GM23338 (cell line): ENCODE measurements around the gene AEN. TPM values are rescaled to one million over a fixed set of nuclear protein-coding genes. Genes with fewer than 3 reads are reported as not detected.

ENCODE experiments used
- ATAC-seq: fragments of 200-7000 bp; cut with Tn5 transposase; 3 replicates; pipeline ENCODE4 v1.9.1; 2020
- DNase-seq: peaks from one replicate; pipeline ENCODE4 v3.0.0-alpha.2; 2015; ENCODE audit warnings: low spot score
- H2AFZ ChIP-seq: fragments of 200-600 bp; sonication (generic); 2 replicates; pipeline ENCODE4 v1.8.0; 2016; ENCODE audit warnings: antibody characterized with exemption, mild to moderate bottlenecking, moderate library complexity
- H3F3A ChIP-seq: fragments of 200-600 bp; sonication (generic); replicated peaks from 2 replicates; pipeline ENCODE4 v1.8.0; 2017; ENCODE audit warnings: antibody characterized with exemption, mixed run types, low read depth
- H3K27ac ChIP-seq: fragments of 200-600 bp; sonication (generic); 2 replicates; pipeline ENCODE4 v1.6.1; 2016; ENCODE audit warnings: low read depth
- H3K27me3 ChIP-seq: fragments of 200-600 bp; sonication (generic); 2 replicates; pipeline ENCODE4 v1.8.0; 2016; ENCODE audit warnings: mild to moderate bottlenecking, mixed run types, moderate library complexity; ENCODE audit not compliant: insufficient read depth
- H3K36me3 ChIP-seq: fragments of 200-600 bp; sonication (generic); 2 replicates; pipeline ENCODE4 v1.8.0; 2016; ENCODE audit warnings: mild to moderate bottlenecking; ENCODE audit not compliant: insufficient read depth
- H3K4me1 ChIP-seq: fragments of 200-600 bp; sonication (generic); 2 replicates; pipeline ENCODE4 v1.8.0; 2016; ENCODE audit warnings: mild to moderate bottlenecking, moderate library complexity; ENCODE audit not compliant: insufficient read depth
- H3K4me2 ChIP-seq: fragments of 200-600 bp; sonication (generic); 2 replicates; pipeline ENCODE4 v1.7.1; 2017; ENCODE audit warnings: mixed run types
- H3K4me3 ChIP-seq: fragments of 200-600 bp; sonication (generic); 2 replicates; pipeline ENCODE4 v1.6.1; 2016; ENCODE audit warnings: mixed run types
- H3K79me2 ChIP-seq: fragments of 200-600 bp; sonication (generic); replicated peaks from 2 replicates; pipeline ENCODE4 v1.8.0; 2017; ENCODE audit warnings: mild to moderate bottlenecking; ENCODE audit not compliant: insufficient read depth
- H3K9me2 ChIP-seq: fragments of 200-600 bp; sonication (generic); 2 replicates; pipeline ENCODE4 v1.8.0; 2017; ENCODE audit not compliant: insufficient read depth
- H4K20me1 ChIP-seq: fragments of 200-600 bp; sonication (generic); replicated peaks from 2 replicates; pipeline ENCODE4 v1.8.0; 2017; ENCODE audit warnings: mild to moderate bottlenecking; ENCODE audit not compliant: insufficient read depth
- H3K27ac Mint-ChIP-seq: 2 replicates; pipeline ENCODE4 v1.8.0; 2020; ENCODE audit warnings: inconsistent platforms, mild to moderate bottlenecking, moderate library complexity, mixed read lengths
- H3K27me3 Mint-ChIP-seq: 3 replicates; pipeline ENCODE4 v1.8.0; 2022; ENCODE audit warnings: low read depth, mild to moderate bottlenecking, moderate library complexity, mixed read lengths, inconsistent platforms; ENCODE audit not compliant: insufficient read depth, poor library complexity
- H3K36me3 Mint-ChIP-seq: 3 replicates; pipeline ENCODE4 v1.8.0; 2021; ENCODE audit warnings: low read depth, mild to moderate bottlenecking, inconsistent platforms, moderate library complexity, mixed read lengths
- H3K4me1 Mint-ChIP-seq: 3 replicates; pipeline ENCODE4 v1.8.0; 2020; ENCODE audit warnings: mild to moderate bottlenecking, inconsistent platforms, mixed read lengths
- H3K4me3 Mint-ChIP-seq: 3 replicates; pipeline ENCODE4 v1.8.0; 2021; ENCODE audit warnings: moderate library complexity, mild to moderate bottlenecking, inconsistent platforms, mixed read lengths
- H3K9me3 Mint-ChIP-seq: 3 replicates; pipeline ENCODE4 v1.8.0; 2020; ENCODE audit warnings: moderate library complexity, mild to moderate bottlenecking, inconsistent platforms, mixed read lengths
- CREB1 ChIP-seq: fragments of 250-450 bp; sonication (Bioruptor Pico); IDR thresholded peaks from 2 replicates; pipeline ENCODE4 v1.5.0; 2020; ENCODE audit warnings: low read depth, mild to moderate bottlenecking, moderate library complexity
- CTCF ChIP-seq, 2 experiments: fragments of 200-600 bp in 1 of 2; sonication (generic) in 1 of 2; conservative IDR thresholded peaks; 2 replicates each; pipeline versions ENCODE4 v1.5.1 to v1.6.1; 2016 to 2017; ENCODE audit warnings: antibody characterized with exemption in 2 of 2, low read depth in 2 of 2, mild to moderate bottlenecking in 2 of 2, moderate library complexity in 1 of 2
- ETS1 ChIP-seq: IDR thresholded peaks from 2 replicates; pipeline ENCODE4 v1.6.1; 2016; ENCODE audit warnings: antibody characterized with exemption
- EZH2 ChIP-seq: fragments of 200-600 bp; sonication (generic); IDR thresholded peaks from one replicate; pipeline ENCODE4 v1.8.0; 2017; ENCODE audit warnings: antibody characterized with exemption, mild to moderate bottlenecking, low read depth; ENCODE audit not compliant: unreplicated experiment
- EZH2phosphoT487 ChIP-seq: fragments of 200-600 bp; sonication (generic); IDR thresholded peaks from one replicate; pipeline ENCODE4 v1.8.1; 2018; ENCODE audit warnings: antibody characterized with exemption; ENCODE audit not compliant: unreplicated experiment
- NANOG ChIP-seq: IDR thresholded peaks from 2 replicates; pipeline ENCODE4 v1.6.1; 2016; ENCODE audit warnings: antibody characterized with exemption, borderline replicate concordance
- POLR2AphosphoS5 ChIP-seq: IDR thresholded peaks from 2 replicates; pipeline ENCODE4 v1.6.1; 2016; ENCODE audit warnings: antibody characterized with exemption, low read depth
- STAT1 ChIP-seq: IDR thresholded peaks from one replicate; pipeline ENCODE4 v1.6.1; 2016; ENCODE audit warnings: antibody characterized with exemption; ENCODE audit not compliant: unreplicated experiment
- ZNF331 ChIP-seq: fragments of 250-450 bp; sonication (Bioruptor Pico); IDR thresholded peaks from 2 replicates; pipeline ENCODE4 v1.5.0; 2020; ENCODE audit warnings: low read depth, mild to moderate bottlenecking, moderate library complexity
- ZNF462 ChIP-seq: fragments of 250-450 bp; sonication (Bioruptor Pico); IDR thresholded peaks from 2 replicates; pipeline ENCODE4 v1.5.0; 2020; ENCODE audit warnings: mild to moderate bottlenecking, moderate library complexity
- polyA plus RNA-seq: library from polyadenylated mRNA; unstranded; fragments of >200 nt; fragmentation: Nextera tagmentation; extraction: Ambion mirVana; gene quantifications from 2 replicates; pipeline ENCODE4 v1.2.1, GENCODE V29; 2016
- total RNA-seq: library from RNA; depleted of rRNA; stranded (reverse); fragments of >200 nt; shearing (Covaris generic); gene quantifications from 2 replicates; pipeline ENCODE4 v1.2.3, GENCODE V29; 2014

Gene AEN
- total and polyA plus RNA-seq, 2 experiments from 2014 or later = 82.3 to 220 TPM

- H3K4me1 ChIP-seq = peaks cover 52% of the 10 kb centered on the region
- peak overlapping the region; percentile 96 for H3K4me2 ChIP-seq
- H4K20me1 ChIP-seq = peaks cover 55% of the 10 kb centered on the region
- DNase-seq (no peak), ATAC-seq (no peak)
- peak overlapping the region; percentile 92; the same call in 1 of the 2 replicates for H3K27ac Mint-ChIP-seq
- no peaks in the 10 kb centered on the region for H3K27me3 ChIP-seq
- H3K27me3 Mint-ChIP-seq = peaks cover 9% of the 10 kb centered on the region
- no peaks in the 10 kb centered on the region; the same call in 2 of the 3 replicates for H3K9me3 Mint-ChIP-seq
- H3K27ac ChIP-seq = peak overlapping the region; percentile 87; the same call in 1 of the 2 replicates
- H3K4me1 Mint-ChIP-seq = peaks cover 65% of the 10 kb centered on the region
- peaks cover 35% of the 10 kb centered on the region for H3K36me3 ChIP-seq
- H3F3A ChIP-seq = 0 out of 2 replicates have a peak, but pooled peaks cover 14% of the 10 kb centered on the region
- H2AFZ ChIP-seq = no peak overlapping the region
- no peaks in the 10 kb centered on the region for H3K9me2 ChIP-seq
- TF ChIP-seq EZH2phosphoT487 = no peak
- TF ChIP-seq STAT1 = no peak
- no peak for TF ChIP-seq POLR2AphosphoS5
- no peak for TF ChIP-seq ZNF331
- TF ChIP-seq NANOG = no peak
- H3K36me3 Mint-ChIP-seq = peaks cover 60% of the 10 kb centered on the region
- peak overlapping the region; percentile 89 for H3K4me3 Mint-ChIP-seq
- peak overlapping the region; percentile 100 for H3K4me3 ChIP-seq
- peaks cover 63% of the 10 kb centered on the region for H3K79me2 ChIP-seq
Observed at GRCh38 chr15:88622605-88622975, 1.4 kb downstream of the AEN start.

GRCh38 chr15:88623061-88623460, 1.9 kb downstream of the AEN start:
- Histone ChIP-seq H3F3A (0 out of 2 replicates have a peak, but pooled peaks cover 14% of the 10 kb centered on the region), H2AFZ (no peak overlapping the region), H3K27ac (no peak overlapping the region; the same call in 1 of the 2 replicates), H3K9me2 (no peaks in the 10 kb centered on the region), H3K4me1 (peaks cover 52% of the 10 kb centered on the region), H3K36me3 (peaks cover 40% of the 10 kb centered on the region), H3K27me3 (no peaks in the 10 kb centered on the region), H4K20me1 (peaks cover 59% of the 10 kb centered on the region), H3K4me2 (peak overlapping the region; percentile 96), H3K4me3 (peak overlapping the region; percentile 100), H3K79me2 (peaks cover 68% of the 10 kb centered on the region)
- no peak overlapping the region for H3K27ac Mint-ChIP-seq
- H3K27me3 Mint-ChIP-seq = peaks cover 10% of the 10 kb centered on the region
- no peaks in the 10 kb centered on the region; the same call in 2 of the 3 replicates for H3K9me3 Mint-ChIP-seq
- ATAC-seq (no peak), DNase-seq (no peak)
- peaks cover 65% of the 10 kb centered on the region for H3K4me1 Mint-ChIP-seq
- peak overlapping the region; percentile 89 for H3K4me3 Mint-ChIP-seq
- H3K36me3 Mint-ChIP-seq = peaks cover 64% of the 10 kb centered on the region
- TF ChIP-seq ZNF462 (CRISPR knock-in tag) (no peak), EZH2phosphoT487 (no peak), EZH2 (no peak), ETS1 (no peak), CTCF (conservative IDR thresholded peaks at IDR 0.05; ENCODE audit: low read depth in 2 of 2) (no peak), STAT1 (no peak), CREB1 (CRISPR knock-in tag) (no peak), NANOG (no peak)
